AG04450 (cell line): ENCODE results near the gene IL12A. TPM values are rescaled to one million over a fixed set of nuclear protein-coding genes. Genes with fewer than 3 reads are reported as not detected.

Experiments used
- CTCF ChIA-PET: fragments of 300-600, 350-600 bp; formaldehyde crosslinking; extraction: SDS; loops from one replicate; lab custom pipeline; 2022; ENCODE audit warnings: antibody characterized with exemption, inconsistent platforms; lab: Charles Lee
- POLR2A ChIA-PET: fragments of 350-600 bp; formaldehyde crosslinking; extraction: SDS; loops from one replicate; lab custom pipeline; 2021; ENCODE audit warnings: antibody characterized with exemption, inconsistent platforms; lab: Yijun Ruan, JAX
- DNase-seq: peaks from one replicate; pipeline ENCODE4 v3.0.0-alpha.2; 2011; ENCODE audit warnings: low read depth, low spot score
- H3K27ac ChIP-seq: one replicate; pipeline ENCODE4 v1.5.1; 2012; ENCODE audit warnings: low read depth, low read length, control low read depth
- H3K27me3 ChIP-seq: one replicate; pipeline ENCODE4 v1.6.0; 2012; ENCODE audit warnings: low read length; ENCODE audit not compliant: control insufficient read depth, insufficient read depth
- H3K4me3 ChIP-seq: 2 replicates; pipeline ENCODE4 v1.5.1; 2011; ENCODE audit warnings: mild to moderate bottlenecking, low read depth, low read length, control low read depth
- H3K9me3 ChIP-seq: 2 replicates; pipeline ENCODE4 v1.5.1; 2012; ENCODE audit warnings: low read length; ENCODE audit not compliant: control insufficient read depth, insufficient read depth
- polyA plus RNA-seq: library from polyadenylated mRNA; depleted of rRNA; stranded (reverse); fragments of >200 nt; gene quantifications from 2 replicates; pipeline ENCODE4 v1.2.3, GENCODE V29; 2011
- TF ChIP-seq, protein P1 (sequence below): IDR thresholded peaks from 2 replicates; pipeline ENCODE4 v1.5.1; 2011; ENCODE audit warnings: low read depth, low read length, control low read depth, inconsistent platforms

Gene IL12A
- polyA plus RNA-seq, 1 experiment, result 3.6 TPM

DNA sequence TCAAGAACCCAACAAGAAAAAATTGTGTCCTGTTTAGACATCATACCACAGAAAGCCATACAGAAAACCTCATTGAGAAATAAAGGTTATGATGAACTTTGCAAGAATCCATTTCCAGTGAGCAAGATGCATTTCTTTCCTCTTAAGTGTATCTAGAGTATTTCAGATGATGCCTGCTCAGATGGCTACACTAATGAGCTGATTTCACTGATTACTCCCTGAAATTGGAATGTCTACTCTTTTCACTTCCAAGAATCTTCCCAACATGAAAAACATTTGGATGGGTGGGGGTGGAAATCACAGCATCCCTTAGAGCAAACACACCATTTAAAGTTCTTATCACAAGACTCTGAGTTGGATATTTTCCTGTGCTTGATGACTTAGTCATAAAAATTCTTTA, 41.4 kb upstream of the IL12A start:
- ChIA-PET CTCF (interaction anchor here (0.7 to 2.9 kb wide), 8 partner anchors 18 to 466 kb away, joined by 3 to 14 read pairs (median 4); partner anchors contain the start of gene IL12A), POLR2A (interaction anchor here (0.6 kb wide), 1 partner anchor 183 kb away, joined by 3 read pairs; no protein-coding TSS in a partner anchor)
- no peaks in the 10 kb centered on the region for H3K9me3 ChIP-seq
- no peak overlapping the region for H3K27ac ChIP-seq
- TF ChIP-seq, protein P1, sequence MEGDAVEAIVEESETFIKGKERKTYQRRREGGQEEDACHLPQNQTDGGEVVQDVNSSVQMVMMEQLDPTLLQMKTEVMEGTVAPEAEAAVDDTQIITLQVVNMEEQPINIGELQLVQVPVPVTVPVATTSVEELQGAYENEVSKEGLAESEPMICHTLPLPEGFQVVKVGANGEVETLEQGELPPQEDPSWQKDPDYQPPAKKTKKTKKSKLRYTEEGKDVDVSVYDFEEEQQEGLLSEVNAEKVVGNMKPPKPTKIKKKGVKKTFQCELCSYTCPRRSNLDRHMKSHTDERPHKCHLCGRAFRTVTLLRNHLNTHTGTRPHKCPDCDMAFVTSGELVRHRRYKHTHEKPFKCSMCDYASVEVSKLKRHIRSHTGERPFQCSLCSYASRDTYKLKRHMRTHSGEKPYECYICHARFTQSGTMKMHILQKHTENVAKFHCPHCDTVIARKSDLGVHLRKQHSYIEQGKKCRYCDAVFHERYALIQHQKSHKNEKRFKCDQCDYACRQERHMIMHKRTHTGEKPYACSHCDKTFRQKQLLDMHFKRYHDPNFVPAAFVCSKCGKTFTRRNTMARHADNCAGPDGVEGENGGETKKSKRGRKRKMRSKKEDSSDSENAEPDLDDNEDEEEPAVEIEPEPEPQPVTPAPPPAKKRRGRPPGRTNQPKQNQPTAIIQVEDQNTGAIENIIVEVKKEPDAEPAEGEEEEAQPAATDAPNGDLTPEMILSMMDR, result no peak
- no peaks in the 10 kb centered on the region for H3K27me3 ChIP-seq
- H3K4me3 ChIP-seq, result no peak overlapping the region
- peak; percentile 61 for DNase-seq

DNA sequence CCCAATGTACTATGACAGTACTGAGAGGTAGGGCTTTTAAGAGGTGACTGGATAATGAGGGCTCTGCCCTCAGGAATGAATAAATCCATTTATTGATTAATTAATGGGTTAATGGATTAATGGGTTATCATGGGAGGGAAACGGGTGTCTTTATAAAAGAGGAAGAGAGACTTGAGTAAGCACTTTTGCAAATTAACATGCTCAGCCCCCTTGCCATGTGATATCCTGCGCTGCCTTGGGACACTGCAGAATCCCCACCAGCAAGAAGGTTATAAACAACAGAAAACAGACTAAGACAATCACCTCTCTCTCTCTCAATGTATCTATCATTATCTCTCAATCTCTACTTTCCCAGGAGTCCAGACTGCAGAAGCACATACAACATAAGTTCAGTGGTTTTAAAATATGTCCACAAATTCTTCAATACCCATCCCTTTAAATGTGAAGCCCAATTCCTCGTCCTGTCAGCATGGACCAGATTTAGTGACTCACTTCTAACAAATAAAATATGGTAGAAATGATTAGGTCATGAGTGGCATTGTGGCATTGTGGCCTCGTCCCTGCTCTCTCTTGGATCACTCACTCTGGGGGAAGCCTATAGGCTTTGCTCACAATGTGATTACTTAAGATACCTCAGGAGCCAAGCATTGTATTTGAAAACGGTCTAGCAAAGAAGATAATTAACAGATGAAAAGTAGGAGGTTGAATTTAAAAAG, 40.0 kb upstream of the IL12A start:
- ChIA-PET CTCF (interaction anchor here (1.1 to 2.9 kb wide), 5 partner anchors 19 to 120 kb away, joined by 3 to 14 read pairs (median 5); no protein-coding TSS in a partner anchor), POLR2A (no interaction called here)
- Histone ChIP-seq H3K9me3 (no peaks in the 10 kb centered on the region), H3K27ac (no peak overlapping the region), H3K4me3 (no peak overlapping the region), H3K27me3 (no peaks in the 10 kb centered on the region)
- TF ChIP-seq, protein P1, result no peak
- no peak for DNase-seq

DNA sequence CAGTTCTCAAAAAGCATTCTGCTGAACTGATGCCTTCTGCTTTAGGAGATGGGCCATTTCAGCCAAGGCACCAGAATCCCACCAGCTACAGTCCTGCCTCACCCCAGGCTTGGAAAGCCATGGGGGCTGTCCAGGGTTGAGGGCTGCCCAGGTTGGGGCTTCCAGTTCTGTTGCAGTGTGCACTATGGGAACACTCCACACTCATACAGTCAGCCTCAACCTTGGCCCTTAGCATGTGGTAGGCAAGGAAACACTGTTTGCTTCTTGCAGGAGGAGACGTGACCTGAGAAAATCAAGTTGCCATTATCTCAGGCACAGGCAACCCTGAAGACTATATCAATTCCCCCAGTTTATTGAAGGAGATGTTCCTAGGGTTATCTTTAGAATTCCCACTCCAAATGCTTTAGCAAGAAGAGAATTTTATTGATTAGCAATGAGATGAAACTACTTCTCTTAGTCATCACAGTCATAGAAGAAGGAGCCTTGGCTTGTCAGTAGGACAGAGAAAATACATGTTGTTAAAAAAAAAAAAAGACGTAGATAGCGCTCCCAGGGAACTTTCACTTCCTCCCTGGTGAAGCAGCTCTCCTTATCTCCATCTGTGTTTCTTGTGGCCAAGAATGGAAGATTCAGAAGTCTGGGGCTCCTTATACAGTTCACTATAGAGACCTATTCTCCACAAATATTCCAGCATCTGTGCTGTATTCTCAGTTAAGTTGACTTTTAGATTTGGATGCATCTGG, 38.3 kb upstream of the IL12A start:
- DNase-seq, result no peak
- Histone ChIP-seq H3K4me3 (no peak overlapping the region), H3K27ac (no peak overlapping the region), H3K9me3 (no peaks in the 10 kb centered on the region), H3K27me3 (no peaks in the 10 kb centered on the region)
- TF ChIP-seq, protein P1, result no peak
- CTCF ChIA-PET, result interaction anchor here (1.2 kb wide), 1 partner anchor 11 kb away, joined by 5 read pairs; no protein-coding TSS in a partner anchor
- POLR2A ChIA-PET, result interaction anchor here (0.5 kb wide), 1 partner anchor 21 kb away, joined by 4 read pairs; no protein-coding TSS in a partner anchor

DNA sequence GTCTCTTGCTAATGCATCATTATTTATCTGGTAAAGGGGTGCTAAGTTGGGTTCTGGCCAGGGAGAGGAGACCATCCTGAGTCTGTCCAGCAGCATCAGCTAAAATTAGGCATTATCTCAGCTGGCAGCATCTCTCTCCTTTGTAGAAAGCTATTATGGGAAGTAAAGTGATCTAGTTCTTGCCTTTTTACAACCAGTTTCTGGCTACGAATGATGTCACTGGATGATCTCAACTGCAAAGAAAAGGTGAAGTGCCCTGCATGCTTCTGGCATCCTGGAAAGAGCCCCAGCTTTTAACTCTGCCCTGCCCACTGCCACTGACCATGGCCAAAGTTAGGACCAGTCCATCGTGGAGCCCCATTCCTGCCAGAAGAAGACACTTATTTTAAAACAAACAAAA, 37.1 kb upstream of the IL12A start:
- Histone ChIP-seq H3K9me3 (no peaks in the 10 kb centered on the region), H3K27me3 (no peaks in the 10 kb centered on the region), H3K4me3 (no peak overlapping the region), H3K27ac (no peak overlapping the region)
- DNase-seq, result no peak
- ChIA-PET CTCF (interaction anchor here (3.5 kb wide), 1 partner anchor 37 kb away, joined by 16 read pairs; the partner anchor contains the start of gene IL12A), POLR2A (no interaction called here)
- TF ChIP-seq, protein P1, result no peak
